Smooth muscle cell (in vitro differentiated cells): ENCODE results near the gene NOD2. TPM values are rescaled to one million over a fixed set of nuclear protein-coding genes. Genes with fewer than 3 reads are reported as not detected.

Source experiments
- DNase-seq: peaks from one replicate; lab custom pipeline; 2025; ENCODE audit not compliant: unreplicated experiment; lab: John Stamatoyannopoulos, UW
- H2AFZ ChIP-seq: fragments of 200-600 bp; sonication (generic); 2 replicates; pipeline ENCODE4 v1.6.0; 2016; ENCODE audit warnings: antibody characterized with exemption, low read depth, mild to moderate bottlenecking
- H3F3A ChIP-seq: fragments of 200-600 bp; sonication (generic); 2 replicates; pipeline ENCODE4 v1.6.0; 2017; ENCODE audit warnings: antibody characterized with exemption, low read depth
- H3K27ac ChIP-seq: fragments of 200-600 bp; sonication (generic); 2 replicates; pipeline ENCODE4 v1.5.1; 2016; ENCODE audit warnings: low read depth, mild to moderate bottlenecking
- H3K27me3 ChIP-seq: fragments of 200-600 bp; sonication (generic); 2 replicates; pipeline ENCODE4 v1.6.1; 2016; ENCODE audit warnings: low read depth, mild to moderate bottlenecking
- H3K36me3 ChIP-seq: fragments of 200-600 bp; sonication (generic); 2 replicates; pipeline ENCODE4 v1.5.1; 2016; ENCODE audit warnings: low read depth
- H3K4me1 ChIP-seq: fragments of 200-600 bp; sonication (generic); 2 replicates; pipeline ENCODE4 v1.5.1; 2016; ENCODE audit warnings: low read depth
- H3K4me2 ChIP-seq: fragments of 200-600 bp; sonication (generic); 2 replicates; pipeline ENCODE4 v1.6.0; 2016; ENCODE audit warnings: mild to moderate bottlenecking
- H3K4me3 ChIP-seq: fragments of 200-600 bp; sonication (generic); 2 replicates; pipeline ENCODE4 v1.5.1; 2016; ENCODE audit warnings: mild to moderate bottlenecking
- H3K79me2 ChIP-seq: fragments of 200-600 bp; sonication (generic); 2 replicates; pipeline ENCODE4 v1.6.0; 2016; ENCODE audit warnings: low read depth, mild to moderate bottlenecking
- H3K9ac ChIP-seq: fragments of 200-600 bp; sonication (generic); 2 replicates; pipeline ENCODE4 v1.6.0; 2016; ENCODE audit warnings: low read depth
- H3K9me3 ChIP-seq: fragments of 200-600 bp; sonication (generic); replicated peaks from 2 replicates; pipeline ENCODE4 v1.5.1; 2016; ENCODE audit warnings: low read depth
- H4K20me1 ChIP-seq: fragments of 200-600 bp; sonication (generic); 2 replicates; pipeline ENCODE4 v1.6.0; 2016; ENCODE audit warnings: low read depth
- CTCF ChIP-seq: fragments of 200-600 bp; sonication (generic); IDR thresholded peaks from 2 replicates; pipeline ENCODE4 v1.5.1; 2017; ENCODE audit warnings: borderline replicate concordance, mild to moderate bottlenecking, antibody characterized with exemption; ENCODE audit not compliant: insufficient read depth, poor library complexity, severe bottlenecking
- WGBS: methylation state at CpG from one replicate; pipeline ENCODE4 v1.1.7; 2016; ENCODE audit warnings: low lambda C conversion rate; 5-methylcytosine and 5-hydroxymethylcytosine counted together
- polyA plus RNA-seq: library from polyadenylated mRNA; unstranded; fragments of >200 nt; fragmentation: Nextera tagmentation; extraction: Ambion mirVana; gene quantifications from 2 replicates; pipeline ENCODE4 v1.2.1, GENCODE V29; 2016
- total RNA-seq: library from RNA; depleted of rRNA; stranded (reverse); fragments of >200 nt; gene quantifications from 2 replicates; pipeline ENCODE4 v1.2.3, GENCODE V29; 2014

NOD2 gene
- total and polyA plus RNA-seq, 2 experiments from 2014 or later, result 0.90 TPM; not detected in 1

- Histone ChIP-seq H3K4me3 (no peak overlapping the region), H3K4me2 (no peak overlapping the region), H2AFZ (no peak overlapping the region), H3K27me3 (no peaks in the 10 kb centered on the region), H3K4me1 (no peaks in the 10 kb centered on the region), H3K36me3 (no peaks in the 10 kb centered on the region), H3K27ac (no peak overlapping the region), H3K9me3 (peaks cover 11% of the 10 kb centered on the region), H3F3A (no peaks in the 10 kb centered on the region), H4K20me1 (no peaks in the 10 kb centered on the region), H3K79me2 (no peaks in the 10 kb centered on the region), H3K9ac (no peak overlapping the region)
- no peak for TF ChIP-seq CTCF
- no peak for DNase-seq
- WGBS, result 90% methylated on average over 10 of the region's 10 CpGs
Measured at GRCh38 chr16:50708373-50709060, 15.1 kb downstream of the NOD2 start.

- Histone ChIP-seq H3K79me2 (no peaks in the 10 kb centered on the region), H3K27ac (no peak overlapping the region), H3K4me2 (no peak overlapping the region), H2AFZ (no peak overlapping the region), H3F3A (no peaks in the 10 kb centered on the region), H3K4me1 (no peaks in the 10 kb centered on the region), H4K20me1 (no peaks in the 10 kb centered on the region), H3K27me3 (no peaks in the 10 kb centered on the region), H3K9ac (no peak overlapping the region), H3K4me3 (no peak overlapping the region), H3K9me3 (peaks cover 7% of the 10 kb centered on the region), H3K36me3 (no peaks in the 10 kb centered on the region)
- WGBS, result 84% methylated on average over 8 of the region's 8 CpGs
- no peak for TF ChIP-seq CTCF
- DNase-seq, result no peak
Measured at GRCh38 chr16:50709061-50709684, 15.8 kb downstream of the NOD2 start.

GRCh38 chr16:50709980-50710379 lies 16.6 kb downstream of the NOD2 start:
- 74% methylated on average over 5 of the region's 5 CpGs for WGBS
- no peak overlapping the region for H3K27ac ChIP-seq
- H3K4me2 ChIP-seq, result no peak overlapping the region
- no peak overlapping the region for H3K9ac ChIP-seq
- H3K79me2 ChIP-seq, result no peaks in the 10 kb centered on the region
- no peak overlapping the region for H2AFZ ChIP-seq
- no peaks in the 10 kb centered on the region for H3F3A ChIP-seq
- no peak for TF ChIP-seq CTCF
- H3K4me1 ChIP-seq, result no peaks in the 10 kb centered on the region
- H4K20me1 ChIP-seq, result no peaks in the 10 kb centered on the region
- H3K4me3 ChIP-seq, result no peak overlapping the region
- DNase-seq, result no peak
- no peaks in the 10 kb centered on the region for H3K27me3 ChIP-seq
- peaks cover 2% of the 10 kb centered on the region for H3K9me3 ChIP-seq
- no peaks in the 10 kb centered on the region for H3K36me3 ChIP-seq
